Measurements from ENCODE around the gene ZNF593.

ZNF593 gene

DNA sequence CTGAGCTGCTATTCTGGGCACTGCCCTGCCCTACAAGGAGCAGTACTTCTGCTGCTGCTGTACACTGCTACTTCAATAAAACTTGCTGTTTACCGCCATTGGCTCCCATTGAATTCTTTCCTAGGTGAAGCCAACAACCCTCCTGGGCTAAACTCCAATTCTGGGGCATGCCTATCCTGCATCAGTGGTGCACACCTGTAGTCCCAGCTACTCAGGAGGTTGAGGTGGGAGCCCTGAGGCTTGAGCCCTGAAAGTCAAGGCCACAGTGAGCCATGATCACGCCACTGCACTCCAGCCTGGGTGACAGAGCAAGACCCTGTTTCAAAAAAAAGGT lies 36.9 kb upstream of the ZNF593 start:
- TF ChIP-seq, protein P1, sequence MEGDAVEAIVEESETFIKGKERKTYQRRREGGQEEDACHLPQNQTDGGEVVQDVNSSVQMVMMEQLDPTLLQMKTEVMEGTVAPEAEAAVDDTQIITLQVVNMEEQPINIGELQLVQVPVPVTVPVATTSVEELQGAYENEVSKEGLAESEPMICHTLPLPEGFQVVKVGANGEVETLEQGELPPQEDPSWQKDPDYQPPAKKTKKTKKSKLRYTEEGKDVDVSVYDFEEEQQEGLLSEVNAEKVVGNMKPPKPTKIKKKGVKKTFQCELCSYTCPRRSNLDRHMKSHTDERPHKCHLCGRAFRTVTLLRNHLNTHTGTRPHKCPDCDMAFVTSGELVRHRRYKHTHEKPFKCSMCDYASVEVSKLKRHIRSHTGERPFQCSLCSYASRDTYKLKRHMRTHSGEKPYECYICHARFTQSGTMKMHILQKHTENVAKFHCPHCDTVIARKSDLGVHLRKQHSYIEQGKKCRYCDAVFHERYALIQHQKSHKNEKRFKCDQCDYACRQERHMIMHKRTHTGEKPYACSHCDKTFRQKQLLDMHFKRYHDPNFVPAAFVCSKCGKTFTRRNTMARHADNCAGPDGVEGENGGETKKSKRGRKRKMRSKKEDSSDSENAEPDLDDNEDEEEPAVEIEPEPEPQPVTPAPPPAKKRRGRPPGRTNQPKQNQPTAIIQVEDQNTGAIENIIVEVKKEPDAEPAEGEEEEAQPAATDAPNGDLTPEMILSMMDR (IDR thresholded peaks at IDR 0.05; ENCODE audit: low read depth, low read length, missing control alignments): no peak
- in situ Hi-C loops (cut with HindIII; ENCODE audit: low sequenced_read_pairs): no loop called here

DNA sequence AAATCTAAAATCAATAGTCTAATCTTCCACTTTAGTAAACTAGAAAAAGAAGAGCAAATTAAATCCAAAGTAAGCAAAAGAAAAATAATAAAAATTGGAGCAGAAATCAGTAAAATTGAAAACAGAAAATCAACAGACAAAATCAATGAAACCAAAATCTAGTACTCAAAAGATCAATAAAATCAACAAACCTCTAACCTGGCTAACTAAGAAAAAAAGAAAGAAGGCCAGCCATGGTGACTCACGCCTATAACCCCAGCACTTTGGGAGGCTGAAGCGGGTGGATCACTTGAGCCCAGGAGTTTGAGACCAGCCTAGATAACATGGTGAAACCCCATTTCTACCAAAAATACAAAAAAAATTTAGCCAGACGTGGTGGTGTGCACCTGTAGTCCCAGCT lies 35.2 kb upstream of the ZNF593 start:
- TF ChIP-seq, protein P1 (IDR thresholded peaks at IDR 0.05; ENCODE audit: low read depth, low read length, missing control alignments): no peak
- no peak for DNase-seq (ENCODE audit: low read depth)
- H3K4me3 ChIP-seq (ENCODE audit: low read depth, low read length): no peak overlapping the region
- in situ Hi-C loops (cut with HindIII; ENCODE audit: low sequenced_read_pairs): no loop called here

More for the DNA sequence above, 36.9 kb upstream of the ZNF593 start:
- DNase-seq (ENCODE audit: low read depth): no peak
- no peak overlapping the region for H3K4me3 ChIP-seq (ENCODE audit: low read depth, low read length)

DNA sequence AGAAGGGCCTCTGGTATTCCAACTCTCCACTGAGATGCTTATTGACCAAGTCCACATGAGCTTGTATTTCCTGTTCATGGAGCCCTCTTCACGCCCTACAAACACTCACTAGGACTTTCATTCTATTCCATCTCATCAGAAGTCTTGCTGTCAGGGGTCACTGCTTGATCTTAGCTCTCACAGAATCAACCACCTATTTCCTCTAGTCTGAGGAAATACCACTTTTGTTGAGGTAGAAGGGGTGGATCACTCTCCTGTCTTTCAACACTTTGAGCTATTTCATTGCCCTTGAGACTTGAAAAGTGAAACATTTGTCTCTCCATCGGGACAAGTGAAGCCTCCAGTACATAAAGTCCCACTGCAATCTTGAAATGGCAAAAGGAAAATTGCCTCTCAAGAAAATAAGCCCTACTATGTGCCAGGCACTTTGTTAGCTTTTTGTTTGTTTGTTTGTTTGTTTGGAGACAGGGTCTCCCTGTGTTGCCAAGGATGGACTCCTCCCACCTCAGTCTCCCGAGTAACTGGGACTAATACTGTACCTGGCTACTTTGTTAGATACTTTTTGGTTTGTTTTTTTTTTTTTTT lies 30.6 kb upstream of the ZNF593 start:
- DNase-seq (ENCODE audit: low read depth): no peak
- TF ChIP-seq, protein P1 (IDR thresholded peaks at IDR 0.05; ENCODE audit: low read depth, low read length, missing control alignments): no peak
- in situ Hi-C loops (cut with HindIII; ENCODE audit: low sequenced_read_pairs): no loop called here
- no peak overlapping the region for H3K4me3 ChIP-seq (ENCODE audit: low read depth, low read length)

DNA sequence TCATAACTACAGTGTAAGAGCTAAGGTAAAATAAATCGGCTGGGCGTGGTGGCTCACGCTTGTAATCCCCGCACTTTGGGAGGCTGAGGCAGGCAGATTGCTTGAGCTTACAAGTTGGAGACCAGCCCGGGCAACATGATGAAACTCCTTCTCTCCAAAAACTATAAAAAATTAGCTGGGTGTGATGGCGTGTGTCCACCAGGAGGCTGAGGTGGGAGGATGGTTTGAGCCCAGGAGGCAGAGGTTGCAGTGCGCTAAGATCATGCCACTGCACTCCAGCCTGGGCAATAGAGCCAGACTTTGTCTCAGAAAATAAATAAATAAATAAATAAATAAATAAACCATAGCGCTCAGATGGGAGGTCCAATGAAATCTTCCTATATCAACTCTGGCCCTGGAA lies 27.5 kb upstream of the ZNF593 start:
- TF ChIP-seq, protein P1 (IDR thresholded peaks at IDR 0.05; ENCODE audit: low read depth, low read length, missing control alignments): no peak
- in situ Hi-C loops (cut with HindIII; ENCODE audit: low sequenced_read_pairs): no loop called here

DNA sequence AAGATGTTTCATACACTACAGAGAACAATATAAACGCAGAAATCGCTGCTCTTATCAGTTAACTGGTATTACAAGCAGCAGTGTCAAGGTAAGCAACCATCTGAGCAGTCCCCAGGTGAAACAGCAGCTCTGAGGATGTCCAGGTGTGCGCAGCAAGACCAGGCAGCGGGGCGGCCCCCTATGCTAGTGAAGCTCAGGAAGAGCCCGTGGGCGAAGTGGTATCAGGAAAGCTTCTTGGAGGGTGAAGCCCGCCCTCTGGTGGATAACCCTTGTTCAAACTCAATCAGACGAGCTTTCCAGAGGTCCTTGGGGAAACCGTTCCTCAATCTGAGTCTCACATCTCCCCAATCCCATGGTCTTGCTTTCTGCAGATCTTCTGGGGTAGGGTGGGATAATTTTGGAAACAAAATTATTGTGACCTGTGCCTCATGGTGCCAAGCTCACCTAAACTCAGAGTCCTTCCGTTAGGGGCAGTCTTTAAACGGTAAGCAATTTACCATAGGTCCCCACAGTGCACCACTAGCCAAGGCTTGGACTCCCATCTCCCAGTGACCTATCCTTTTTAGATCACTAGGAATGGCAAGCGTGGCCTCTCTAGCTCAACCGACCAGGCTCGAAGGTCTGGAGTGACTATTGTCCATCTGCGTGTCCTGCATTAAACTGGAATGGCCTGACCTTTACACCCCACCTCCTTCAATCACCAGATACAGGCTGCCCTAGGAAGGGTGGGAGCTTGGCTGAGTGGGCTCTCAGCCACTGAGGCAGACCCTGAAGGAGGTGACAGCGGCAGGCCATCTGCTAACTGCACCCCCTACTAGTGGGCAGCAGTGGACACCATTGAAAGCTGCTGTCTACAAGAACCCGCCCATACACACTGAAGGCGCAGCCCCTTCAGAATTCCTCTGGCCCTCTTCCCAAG lies 24.4 kb upstream of the ZNF593 start:
- peak; percentile 75 for DNase-seq (ENCODE audit: low read depth)
- TF ChIP-seq, protein P1 (IDR thresholded peaks at IDR 0.05; ENCODE audit: low read depth, low read length, missing control alignments): peak; percentile 79
- in situ Hi-C loops (cut with HindIII; ENCODE audit: low sequenced_read_pairs): loop anchor here (5.0 kb wide), 1 partner anchor 43 kb away; no protein-coding TSS in a partner anchor
- H3K4me3 ChIP-seq (ENCODE audit: low read depth, low read length): no peak overlapping the region

More for the DNA sequence above, 27.5 kb upstream of the ZNF593 start:
- H3K4me3 ChIP-seq (ENCODE audit: low read depth, low read length): no peak overlapping the region
- DNase-seq (ENCODE audit: low read depth): no peak

DNA sequence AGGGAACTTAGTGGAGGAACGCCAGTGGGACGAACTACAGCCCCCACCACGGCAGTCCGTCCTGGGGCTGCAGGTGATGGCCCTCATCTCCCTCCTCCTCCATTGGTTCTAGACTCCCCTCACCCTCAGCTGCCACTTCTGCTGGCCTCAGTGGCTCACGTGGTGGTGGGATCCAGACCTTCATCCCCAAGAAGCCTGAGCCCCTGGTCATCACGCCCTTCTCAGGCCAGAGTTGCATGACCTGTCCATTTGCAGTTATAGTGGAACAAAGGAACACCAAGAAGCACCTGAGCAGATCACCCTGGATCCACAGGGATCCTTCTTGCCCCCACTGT lies 23.8 kb upstream of the ZNF593 start:
- TF ChIP-seq, protein P1 (IDR thresholded peaks at IDR 0.05; ENCODE audit: low read depth, low read length, missing control alignments): no peak
- H3K4me3 ChIP-seq (ENCODE audit: low read depth, low read length): no peak overlapping the region
- no peak for DNase-seq (ENCODE audit: low read depth)
- in situ Hi-C loops (cut with HindIII; ENCODE audit: low sequenced_read_pairs): loop anchor here (5.0 kb wide), 1 partner anchor 44 kb away; no protein-coding TSS in a partner anchor
